ENCODE measurements around the gene RFX7.

Gene RFX7

DNA sequence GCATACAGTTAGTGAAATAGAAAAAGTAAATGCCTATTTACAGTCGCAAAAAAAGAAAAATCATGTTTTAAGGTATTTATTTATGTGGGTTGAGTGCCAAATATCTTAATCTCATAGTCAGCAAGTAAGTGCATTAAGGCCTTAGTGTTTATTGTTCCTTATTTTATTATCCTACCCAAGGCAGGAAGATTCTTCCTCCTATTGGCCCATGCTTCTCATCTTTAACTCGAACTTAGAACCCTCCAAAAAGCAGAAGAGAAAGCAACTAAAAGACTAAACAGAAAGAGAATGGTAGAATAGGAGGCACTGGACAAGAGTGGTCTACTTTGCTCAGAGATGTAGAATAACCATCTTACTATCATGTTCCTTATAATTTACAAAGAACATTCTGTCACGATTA, 7.5 kb downstream of the RFX7 start:
- Histone ChIP-seq H3K36me3 (ENCODE audit: insufficient read depth, low read length) (peaks cover 35% of the 10 kb centered on the region), H3K27ac (no peak overlapping the region), H3K4me3 (no peak overlapping the region), H3K9ac (ENCODE audit: insufficient read length) (no peak overlapping the region), H3K9me3 (ENCODE audit: low read depth, low read length) (0 out of 2 replicates have a peak, but pooled peaks cover 5% of the 10 kb centered on the region)
- DNase-seq (ENCODE audit: low read depth, low spot score) = no peak
- TF ChIP-seq POLR2AphosphoS5 (IDR thresholded peaks at IDR 0.05; ENCODE audit: borderline replicate concordance, low read depth, low read length) (no peak), FOXP2 (optimal IDR thresholded peaks at IDR 0.05; ENCODE audit: control extremely low read depth, extremely low read length, insufficient read depth) (no peak), EZH2 (IDR thresholded peaks at IDR 0.05) (no peak)

DNA sequence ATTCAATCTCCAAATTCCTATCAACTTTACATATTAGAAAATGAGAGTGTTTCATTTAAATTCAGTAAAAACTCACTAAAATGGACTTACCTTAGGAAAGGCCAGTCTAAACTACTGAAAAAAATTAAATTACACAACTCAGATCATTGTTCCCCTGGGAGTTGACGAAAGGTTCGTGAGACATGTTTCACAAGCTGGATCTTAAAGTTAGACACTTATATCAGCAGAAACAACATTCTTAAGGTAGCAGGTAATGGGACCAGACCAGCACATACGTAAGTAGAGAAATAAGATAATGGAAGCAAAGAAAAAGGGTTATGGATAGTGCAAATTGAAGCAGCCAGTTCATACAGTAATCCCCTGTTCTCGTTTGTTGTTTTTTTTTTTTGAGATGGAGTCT, 8.9 kb downstream of the RFX7 start:
- H3K9ac ChIP-seq (ENCODE audit: insufficient read length) = no peak overlapping the region
- TF ChIP-seq EZH2 (IDR thresholded peaks at IDR 0.05) = no peak
- no peak for TF ChIP-seq POLR2AphosphoS5 (IDR thresholded peaks at IDR 0.05; ENCODE audit: borderline replicate concordance, low read depth, low read length)
- TF ChIP-seq FOXP2 (optimal IDR thresholded peaks at IDR 0.05; ENCODE audit: control extremely low read depth, extremely low read length, insufficient read depth) = no peak
- H3K36me3 ChIP-seq (ENCODE audit: insufficient read depth, low read length) = peaks cover 47% of the 10 kb centered on the region
- DNase-seq (ENCODE audit: low read depth, low spot score) = no peak
- peaks cover 7% of the 10 kb centered on the region for H3K9me3 ChIP-seq (ENCODE audit: low read depth, low read length)
- no peak overlapping the region for H3K27ac ChIP-seq
- no peak overlapping the region for H3K4me3 ChIP-seq

DNA sequence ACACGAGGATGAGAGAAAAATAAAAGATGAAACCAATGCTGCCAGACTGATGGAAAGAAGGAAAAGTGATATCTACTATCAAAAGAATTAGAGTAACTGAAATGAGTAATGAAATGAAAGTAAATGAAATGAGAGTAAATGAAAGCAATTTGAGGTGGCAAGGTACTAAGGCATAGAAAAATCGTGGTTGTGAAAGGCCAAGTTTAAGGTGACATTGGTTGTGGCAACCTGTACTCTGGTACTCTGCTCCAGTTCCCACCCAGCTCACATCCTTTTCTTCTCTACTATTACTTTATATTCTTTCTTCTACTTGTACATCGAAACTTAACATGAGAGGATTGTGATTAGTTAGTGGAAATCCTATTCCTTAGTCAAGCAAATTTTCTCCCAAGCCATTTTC, 10.1 kb downstream of the RFX7 start:
- Histone ChIP-seq H3K36me3 (ENCODE audit: insufficient read depth, low read length) (peaks cover 46% of the 10 kb centered on the region), H3K27ac (no peak overlapping the region), H3K9me3 (ENCODE audit: low read depth, low read length) (peaks cover 10% of the 10 kb centered on the region), H3K4me3 (no peak overlapping the region), H3K9ac (ENCODE audit: insufficient read length) (no peak overlapping the region)
- TF ChIP-seq FOXP2 (optimal IDR thresholded peaks at IDR 0.05; ENCODE audit: control extremely low read depth, extremely low read length, insufficient read depth) = no peak
- TF ChIP-seq EZH2 (IDR thresholded peaks at IDR 0.05) = no peak
- no peak for TF ChIP-seq POLR2AphosphoS5 (IDR thresholded peaks at IDR 0.05; ENCODE audit: borderline replicate concordance, low read depth, low read length)
- DNase-seq (ENCODE audit: low read depth, low spot score) = no peak

DNA sequence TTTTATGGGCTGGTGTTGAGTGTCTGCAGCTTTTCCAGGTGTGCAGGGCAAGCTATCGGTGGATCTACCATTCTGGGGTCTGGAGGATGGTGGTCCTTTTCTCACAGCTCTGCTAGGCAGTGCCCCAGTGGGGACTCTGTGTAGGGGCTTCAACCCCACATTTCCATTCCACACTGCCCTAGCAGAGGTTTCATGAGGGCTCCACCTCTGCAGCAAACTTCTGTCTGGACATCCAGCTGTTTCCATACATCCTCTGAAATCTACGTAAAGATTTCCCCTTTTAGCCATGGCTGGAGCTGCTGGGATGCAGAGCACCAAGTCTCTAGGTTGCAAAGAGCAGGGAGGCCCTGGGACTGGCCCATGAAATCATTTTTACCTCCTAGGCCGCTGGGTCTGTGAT, 11.6 kb downstream of the RFX7 start:
- Histone ChIP-seq H3K36me3 (ENCODE audit: insufficient read depth, low read length) (peaks cover 41% of the 10 kb centered on the region), H3K27ac (no peak overlapping the region), H3K4me3 (no peak overlapping the region), H3K9me3 (ENCODE audit: low read depth, low read length) (peaks cover 10% of the 10 kb centered on the region), H3K9ac (ENCODE audit: insufficient read length) (no peak overlapping the region)
- no peak for TF ChIP-seq FOXP2 (optimal IDR thresholded peaks at IDR 0.05; ENCODE audit: control extremely low read depth, extremely low read length, insufficient read depth)
- TF ChIP-seq POLR2AphosphoS5 (IDR thresholded peaks at IDR 0.05; ENCODE audit: borderline replicate concordance, low read depth, low read length) = no peak
- TF ChIP-seq EZH2 (IDR thresholded peaks at IDR 0.05) = no peak
- no peak for DNase-seq (ENCODE audit: low read depth, low spot score)

DNA sequence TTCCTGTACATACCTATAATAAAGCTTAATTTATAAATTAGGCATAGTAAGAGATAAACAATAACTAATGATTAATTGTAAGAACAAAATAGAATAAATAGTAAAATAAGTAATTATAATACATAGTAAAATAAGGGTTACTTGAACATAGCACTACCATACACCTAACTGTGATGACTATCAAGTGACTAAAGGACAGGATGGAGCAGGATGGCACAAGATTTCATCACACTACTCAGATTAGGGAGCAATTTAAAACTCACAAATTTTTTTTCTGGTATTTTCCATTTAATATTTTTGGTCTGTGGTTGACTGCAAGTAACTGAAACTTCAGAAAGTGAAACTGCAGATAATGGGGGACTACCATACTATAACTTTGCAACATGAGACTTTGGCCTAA, 14.8 kb downstream of the RFX7 start:
- TF ChIP-seq FOXP2 (optimal IDR thresholded peaks at IDR 0.05; ENCODE audit: control extremely low read depth, extremely low read length, insufficient read depth) (no peak), EZH2 (IDR thresholded peaks at IDR 0.05) (no peak), POLR2AphosphoS5 (IDR thresholded peaks at IDR 0.05; ENCODE audit: borderline replicate concordance, low read depth, low read length) (no peak)
- Histone ChIP-seq H3K36me3 (ENCODE audit: insufficient read depth, low read length) (peaks cover 33% of the 10 kb centered on the region), H3K27ac (no peak overlapping the region), H3K9me3 (ENCODE audit: low read depth, low read length) (peaks cover 11% of the 10 kb centered on the region), H3K4me3 (no peak overlapping the region), H3K9ac (ENCODE audit: insufficient read length) (no peak overlapping the region)
- no peak for DNase-seq (ENCODE audit: low read depth, low spot score)

DNA sequence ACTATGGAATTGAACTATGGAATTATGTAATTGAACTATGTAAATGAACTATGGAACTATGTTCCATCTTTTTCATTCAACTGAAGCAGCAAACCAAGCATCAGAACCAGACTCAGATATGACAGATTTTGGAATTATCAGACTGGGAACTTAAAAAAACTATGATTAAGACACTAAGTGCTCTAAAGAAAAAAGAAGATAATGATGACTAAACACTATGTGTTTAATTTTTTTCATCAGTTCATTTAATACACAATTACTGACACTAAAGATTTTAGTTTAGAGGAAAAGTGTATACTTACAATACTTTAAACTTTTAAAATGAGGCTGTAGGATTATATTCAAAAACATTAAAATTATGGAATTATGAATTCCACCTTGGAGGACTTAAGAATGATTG, 15.3 kb downstream of the RFX7 start:
- DNase-seq (ENCODE audit: low read depth, low spot score) = no peak
- no peak for TF ChIP-seq FOXP2 (optimal IDR thresholded peaks at IDR 0.05; ENCODE audit: control extremely low read depth, extremely low read length, insufficient read depth)
- TF ChIP-seq EZH2 (IDR thresholded peaks at IDR 0.05) = no peak
- TF ChIP-seq POLR2AphosphoS5 (IDR thresholded peaks at IDR 0.05; ENCODE audit: borderline replicate concordance, low read depth, low read length) = no peak
- peaks cover 31% of the 10 kb centered on the region for H3K36me3 ChIP-seq (ENCODE audit: insufficient read depth, low read length)

DNA sequence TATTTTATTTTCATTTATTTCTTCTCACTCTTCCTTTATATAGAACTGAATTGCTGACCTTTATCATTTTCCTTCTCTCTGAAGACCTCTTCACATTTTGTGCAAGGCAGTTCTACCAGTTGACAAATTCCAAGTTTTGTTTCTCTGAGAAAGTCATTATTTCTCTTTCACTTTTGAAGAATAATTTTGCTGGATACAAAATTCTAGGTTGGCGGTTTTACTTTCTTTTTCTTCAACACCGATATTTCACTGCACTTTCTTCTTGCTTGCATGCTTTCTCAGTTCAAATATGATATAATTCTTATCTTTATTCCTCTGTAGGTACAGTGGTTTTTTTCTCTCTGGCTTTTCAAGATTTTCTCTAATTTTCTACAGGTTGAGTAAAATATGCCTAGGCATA, 15.9 kb downstream of the RFX7 start:
- DNase-seq (ENCODE audit: low read depth, low spot score) = no peak
- peaks cover 14% of the 10 kb centered on the region for H3K9me3 ChIP-seq (ENCODE audit: low read depth, low read length)
- H3K27ac ChIP-seq = no peak overlapping the region
- no peak overlapping the region for H3K4me3 ChIP-seq
- H3K36me3 ChIP-seq (ENCODE audit: insufficient read depth, low read length) = peaks cover 26% of the 10 kb centered on the region
- no peak overlapping the region for H3K9ac ChIP-seq (ENCODE audit: insufficient read length)
- TF ChIP-seq POLR2AphosphoS5 (IDR thresholded peaks at IDR 0.05; ENCODE audit: borderline replicate concordance, low read depth, low read length) (no peak), EZH2 (IDR thresholded peaks at IDR 0.05) (no peak), FOXP2 (optimal IDR thresholded peaks at IDR 0.05; ENCODE audit: control extremely low read depth, extremely low read length, insufficient read depth) (no peak)

More for the DNA sequence above, 15.3 kb downstream of the RFX7 start:
- Histone ChIP-seq H3K4me3 (no peak overlapping the region), H3K27ac (no peak overlapping the region), H3K9ac (ENCODE audit: insufficient read length) (no peak overlapping the region), H3K9me3 (ENCODE audit: low read depth, low read length) (peaks cover 14% of the 10 kb centered on the region)

DNA sequence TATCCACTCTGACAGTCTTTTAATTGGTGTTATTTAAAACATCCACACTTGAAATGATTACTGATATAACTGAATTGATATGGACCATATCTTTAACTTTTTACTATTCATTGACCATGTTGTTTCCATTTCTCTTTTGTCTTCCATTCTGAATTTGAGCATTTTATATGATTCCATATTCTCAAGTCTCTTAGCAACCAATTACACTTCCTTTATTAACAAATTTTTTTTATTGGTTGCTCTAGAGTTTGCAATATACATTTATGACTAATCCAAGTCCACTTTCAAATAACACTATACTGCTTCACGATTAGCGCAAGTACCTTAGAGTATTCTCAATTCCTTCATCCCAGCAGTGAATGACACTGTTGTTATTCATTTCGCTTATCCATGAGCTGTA, 16.4 kb downstream of the RFX7 start:
- DNase-seq (ENCODE audit: low read depth, low spot score) = no peak
- Histone ChIP-seq H3K9me3 (ENCODE audit: low read depth, low read length) (peaks cover 14% of the 10 kb centered on the region), H3K27ac (no peak overlapping the region), H3K36me3 (ENCODE audit: insufficient read depth, low read length) (peaks cover 31% of the 10 kb centered on the region), H3K4me3 (no peak overlapping the region), H3K9ac (ENCODE audit: insufficient read length) (no peak overlapping the region)
- no peak for TF ChIP-seq FOXP2 (optimal IDR thresholded peaks at IDR 0.05; ENCODE audit: control extremely low read depth, extremely low read length, insufficient read depth)
- TF ChIP-seq EZH2 (IDR thresholded peaks at IDR 0.05) = no peak
- TF ChIP-seq POLR2AphosphoS5 (IDR thresholded peaks at IDR 0.05; ENCODE audit: borderline replicate concordance, low read depth, low read length) = no peak

DNA sequence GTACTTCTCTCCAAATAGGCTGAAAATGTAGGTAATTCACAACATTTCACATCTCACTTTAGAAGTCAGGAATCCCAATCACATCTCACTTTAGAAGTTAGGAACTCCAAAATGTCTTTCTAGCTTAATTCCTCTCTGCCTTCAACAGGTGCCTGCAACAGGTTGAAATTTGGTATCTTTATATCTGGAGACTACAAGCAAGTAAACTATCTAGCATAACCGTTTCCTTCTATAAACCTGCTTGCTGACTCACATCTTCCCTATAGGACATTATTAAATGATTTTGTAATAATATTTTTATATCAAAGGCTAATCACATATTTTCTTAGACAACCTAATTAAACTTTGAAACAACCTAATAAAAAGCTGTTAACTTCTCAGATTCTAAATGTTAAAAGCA, 18.2 kb downstream of the RFX7 start:
- DNase-seq (ENCODE audit: low read depth, low spot score) = no peak
- Histone ChIP-seq H3K4me3 (no peak overlapping the region), H3K9ac (ENCODE audit: insufficient read length) (no peak overlapping the region), H3K27ac (no peak overlapping the region), H3K36me3 (ENCODE audit: insufficient read depth, low read length) (peaks cover 27% of the 10 kb centered on the region), H3K9me3 (ENCODE audit: low read depth, low read length) (peaks cover 10% of the 10 kb centered on the region; the same call in 1 of the 2 replicates)
- TF ChIP-seq EZH2 (IDR thresholded peaks at IDR 0.05) = no peak
- no peak for TF ChIP-seq POLR2AphosphoS5 (IDR thresholded peaks at IDR 0.05; ENCODE audit: borderline replicate concordance, low read depth, low read length)
- TF ChIP-seq FOXP2 (optimal IDR thresholded peaks at IDR 0.05; ENCODE audit: control extremely low read depth, extremely low read length, insufficient read depth) = no peak

All from SK-N-MC (cell line).